Naive thymus-derived CD8-positive, alpha-beta T cell (primary cell): ENCODE data around the gene SERPINA1. TPM values are rescaled to one million over a fixed set of nuclear protein-coding genes. Genes with fewer than 3 reads are reported as not detected.

Experiments used
- ATAC-seq, 2 donors: fragments of 150-1000 bp; cut with Tn5 transposase in 1 of 2; sonication (Bioruptor Pico), chemical (Tn5 transposase) in 1 of 2; 1 replicate in 1 of 2; 2 replicates in 1 of 2; pipeline ENCODE4 v1.10.0; 2021; ENCODE audit warnings: mild to moderate bottlenecking in 2 of 2, moderate library complexity in 2 of 2
- POLR2A ChIA-PET: fragments of 350-600 bp; sonication (Branson Sonifier 250); formaldehyde crosslinking; loops from one replicate; lab custom pipeline; 2021; ENCODE audit warnings: antibody characterized with exemption; lab: Charles Lee
- DNase-seq, 10 donors: peaks; one replicate each; pipeline versions ENCODE4 v3.0.0 to v3.0.0-alpha.2; 2020 to 2022
- H3K27ac Mint-ChIP-seq, 10 donors: one replicate each; pipeline ENCODE4 v1.8.0; 2020 to 2022; ENCODE audit warnings: mild to moderate bottlenecking in 10 of 10, mixed read lengths in 10 of 10, moderate library complexity in 4 of 10, inconsistent platforms in 1 of 10
- H3K27me3 Mint-ChIP-seq, 5 donors: one replicate each; pipeline ENCODE4 v1.8.0; 2021 to 2022; ENCODE audit warnings: mixed read lengths in 5 of 5
- H3K36me3 Mint-ChIP-seq, 3 donors: one replicate each; pipeline ENCODE4 v1.8.0; 2020 to 2022; ENCODE audit warnings: mixed read lengths in 3 of 3, mild to moderate bottlenecking in 2 of 3, inconsistent platforms in 1 of 3
- H3K4me1 Mint-ChIP-seq, 4 donors: one replicate each; pipeline ENCODE4 v1.8.0; 2021 to 2022; ENCODE audit warnings: mixed read lengths in 4 of 4
- H3K4me3 Mint-ChIP-seq, 10 donors: one replicate each; pipeline ENCODE4 v1.8.0; 2020 to 2022; ENCODE audit warnings: mild to moderate bottlenecking in 10 of 10, mixed read lengths in 10 of 10, moderate library complexity in 6 of 10, inconsistent platforms in 1 of 10
- H3K9me3 Mint-ChIP-seq, 9 donors: one replicate each; pipeline ENCODE4 v1.8.0; 2020 to 2022; ENCODE audit warnings: mixed read lengths in 9 of 9, mild to moderate bottlenecking in 3 of 9, inconsistent platforms in 1 of 9, moderate library complexity in 1 of 9
- polyA plus RNA-seq, 3 donors: library from polyadenylated mRNA; unstranded; fragments of 300-500 nt; fragmentation: Illumina TruSeq; gene quantifications; one replicate each; pipeline ENCODE4 v1.2.3, GENCODE V29; 2021
- total RNA-seq, 8 experiments: library from RNA in 2 of 8; stranded (reverse) in 2 of 8; gene quantifications; one replicate each; pipeline ENCODE4 v1.2.3 and lab custom pipeline; 2021 to 2026

Gene SERPINA1
- total and polyA plus RNA-seq, 5 experiments from 2014 or later: 0.64 to 1.6 TPM; not detected in 3

DNA sequence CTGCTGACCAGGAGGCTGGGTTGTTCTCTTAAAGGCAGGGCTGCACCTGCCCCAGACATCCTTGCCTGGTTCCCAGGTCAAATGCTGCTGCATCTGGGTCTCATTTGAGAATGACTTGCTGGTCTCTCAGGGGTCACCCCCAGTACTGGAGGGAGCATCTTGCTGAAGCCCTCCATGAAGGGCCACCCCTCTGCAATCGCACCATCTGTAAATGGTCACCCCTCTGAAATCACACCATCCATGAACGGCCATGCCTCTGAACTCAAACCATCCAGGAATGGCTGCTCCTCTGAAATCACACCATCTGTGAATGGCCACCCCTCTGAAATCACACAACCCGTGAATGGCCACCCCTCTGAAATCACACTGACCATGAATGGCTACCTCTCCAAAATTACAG lies 58.0 kb downstream of the SERPINA1 start:
- Mint-ChIP-seq H3K27ac (no peak overlapping the region), H3K4me3 (no peak overlapping the region), H3K4me1 (no peaks in the 10 kb centered on the region), H3K36me3 (peaks cover 0 to 9% (median 0%) of the 10 kb centered on the region in 3 donors), H3K9me3 (peaks cover 0 to 10% (median 0%) of the 10 kb centered on the region in 9 donors), H3K27me3 (peaks cover 3 to 40% (median 10%) of the 10 kb centered on the region in 5 donors)
- POLR2A ChIA-PET: no interaction called here
- DNase-seq (no peak), ATAC-seq (no peak)

GRCh38 chr14:94329857-94330256 lies 58.5 kb downstream of the SERPINA1 start:
- H3K27me3 Mint-ChIP-seq: peaks cover 3 to 34% (median 10%) of the 10 kb centered on the region in 5 donors
- no peak overlapping the region for H3K4me3 Mint-ChIP-seq
- H3K9me3 Mint-ChIP-seq: peaks cover 0 to 10% (median 0%) of the 10 kb centered on the region in 9 donors
- DNase-seq (no peak), ATAC-seq (no peak)
- POLR2A ChIA-PET: no interaction called here
- no peaks in the 10 kb centered on the region for H3K4me1 Mint-ChIP-seq
- peaks cover 0 to 9% (median 0%) of the 10 kb centered on the region in 3 donors for H3K36me3 Mint-ChIP-seq
- no peak overlapping the region for H3K27ac Mint-ChIP-seq

DNA sequence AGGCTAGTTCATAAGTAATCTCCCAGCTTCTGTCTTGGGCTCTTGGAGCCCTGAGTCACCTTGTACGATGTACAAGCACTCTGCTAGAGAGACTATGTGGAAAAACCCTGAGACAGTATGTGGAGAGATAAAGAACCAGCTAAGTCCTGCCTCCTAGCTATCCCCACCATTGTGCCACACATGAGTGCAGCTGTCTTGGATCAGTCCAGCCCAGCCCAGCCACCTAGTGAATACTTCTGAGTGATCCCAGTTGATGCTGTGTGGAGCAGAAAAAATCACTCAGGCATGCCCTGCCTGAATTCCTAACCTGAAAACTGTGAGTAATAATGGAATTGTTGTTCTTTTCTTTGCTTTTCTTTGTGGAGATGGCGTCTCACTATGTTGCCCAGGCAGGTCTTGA lies 60.2 kb downstream of the SERPINA1 start:
- Mint-ChIP-seq H3K36me3 (peaks cover 0 to 9% (median 0%) of the 10 kb centered on the region in 3 donors), H3K27me3 (peaks cover 3 to 21% (median 4%) of the 10 kb centered on the region in 5 donors), H3K27ac (no peak overlapping the region), H3K4me1 (no peaks in the 10 kb centered on the region), H3K4me3 (no peak overlapping the region), H3K9me3 (peaks cover 0 to 10% (median 0%) of the 10 kb centered on the region in 9 donors)
- POLR2A ChIA-PET: no interaction called here
- no peak for ATAC-seq
- no peak for DNase-seq

Other genes starting within 250 kb of the SERPINA1 start
- gene PPP4R4, start 214.3 kb downstream of the SERPINA1 start, total RNA-seq: 1 to 10 TPM in 1 of 2 experiments, under 1 TPM in 1; 0.52 to 1.5 TPM
- under 1 TPM in 2 of 3 donors, not detected in 1; 0.07 to 0.16 TPM for gene PPP4R4, start 214.3 kb downstream of the SERPINA1 start, polyA plus RNA-seq
- gene SERPINA10, start 95.3 kb downstream of the SERPINA1 start, total RNA-seq: not detected
- gene SERPINA10, start 95.3 kb downstream of the SERPINA1 start, polyA plus RNA-seq: not detected
- gene SERPINA6, start 65.3 kb downstream of the SERPINA1 start, total RNA-seq: not detected
- not detected for gene SERPINA6, start 65.3 kb downstream of the SERPINA1 start, polyA plus RNA-seq
- gene SERPINA2, start 21.9 kb downstream of the SERPINA1 start, total RNA-seq: not detected
- gene SERPINA2, start 21.9 kb downstream of the SERPINA1 start, polyA plus RNA-seq: not detected
- not detected for gene SERPINA11, start 64.2 kb upstream of the SERPINA1 start, total RNA-seq
- not detected for gene SERPINA11, start 64.2 kb upstream of the SERPINA1 start, polyA plus RNA-seq
- not detected for gene SERPINA9, start 87.6 kb upstream of the SERPINA1 start, total RNA-seq
- not detected for gene SERPINA9, start 87.6 kb upstream of the SERPINA1 start, polyA plus RNA-seq
- gene SERPINA12, start 120.9 kb upstream of the SERPINA1 start, total RNA-seq: not detected
- gene SERPINA12, start 120.9 kb upstream of the SERPINA1 start, polyA plus RNA-seq: not detected
- gene SERPINA4, start 172.8 kb upstream of the SERPINA1 start, total RNA-seq: not detected
- gene SERPINA4, start 172.8 kb upstream of the SERPINA1 start, polyA plus RNA-seq: not detected
- not detected for gene SERPINA5, start 192.8 kb upstream of the SERPINA1 start, total RNA-seq
- gene SERPINA5, start 192.8 kb upstream of the SERPINA1 start, polyA plus RNA-seq: not detected
- not detected for gene SERPINA3, start 223.8 kb upstream of the SERPINA1 start, total RNA-seq
- not detected for gene SERPINA3, start 223.8 kb upstream of the SERPINA1 start, polyA plus RNA-seq